Vagina (tissue), 2 donors: ENCODE measurements around the gene FADD. TPM values are rescaled to one million over a fixed set of nuclear protein-coding genes. Genes with fewer than 3 reads are reported as not detected.

Experiments used
- DNase-seq, 2 donors: peaks; one replicate each; pipeline ENCODE4 v3.0.0-alpha.2; 2017; ENCODE audit errors: extremely low spot score in 2 of 2
- H3K27ac ChIP-seq: fragments of 200-600 bp; sonication (generic); one replicate; pipeline ENCODE4 v1.5.1; 2019
- H3K27me3 ChIP-seq: fragments of 200-600 bp; sonication (generic); one replicate; pipeline ENCODE4 v1.5.1; 2019
- H3K36me3 ChIP-seq, 2 donors: fragments of 200-600 bp; sonication (generic); one replicate each; pipeline ENCODE4 v1.5.1; 2017 to 2019
- H3K4me1 ChIP-seq: fragments of 200-600 bp; sonication (generic); one replicate; pipeline ENCODE4 v1.5.1; 2019
- H3K4me3 ChIP-seq, 2 donors: fragments of 200-600 bp; sonication (generic); 1 replicate in 1 of 2; 2 replicates in 1 of 2; pipeline ENCODE4 v1.5.1; 2016 to 2019
- H3K9me3 ChIP-seq: fragments of 200-600 bp; sonication (generic); one replicate; pipeline ENCODE4 v1.5.1; 2019
- POLR2A ChIP-seq, 2 donors: fragments of 450-650 bp; IDR thresholded peaks; one replicate each; pipeline ENCODE4 v1.6.1; 2017; ENCODE audit warnings: antibody characterized with exemption in 2 of 2, mild to moderate bottlenecking in 2 of 2, moderate library complexity in 2 of 2
- POLR2AphosphoS5 ChIP-seq, 2 donors: sonication (generic); formaldehyde crosslinking; IDR thresholded peaks; one replicate each; pipeline ENCODE4 v1.9.0; 2017; ENCODE audit warnings: antibody characterized with exemption in 2 of 2, mild to moderate bottlenecking in 2 of 2, low read depth in 1 of 2; ENCODE audit not compliant: insufficient read depth in 1 of 2
- intact Hi-C: fragments of 100-400 bp; cut with DNase I; formaldehyde crosslinking; loops from one replicate; pipeline ENCODE4 v1.15.1; 2023
- total RNA-seq: library from RNA; depleted of rRNA; stranded (reverse); fragments of >200 nt; gene quantifications from one replicate; pipeline ENCODE4 v1.2.3, GENCODE V29; 2016
- TF ChIP-seq, protein P1 (sequence below), 3 experiments: fragments of 450-650 bp in 2 of 3; fragments of 200-600 bp in 1 of 3; sonication (generic) in 1 of 3; IDR thresholded peaks; one replicate each; pipeline ENCODE4 v1.5.1; 2017 to 2019; ENCODE audit warnings: antibody characterized with exemption in 3 of 3, mild to moderate bottlenecking in 2 of 3, moderate library complexity in 2 of 3

The FADD gene
- total RNA-seq, 1 donor from 2014 or later, result 21.6 TPM

DNA sequence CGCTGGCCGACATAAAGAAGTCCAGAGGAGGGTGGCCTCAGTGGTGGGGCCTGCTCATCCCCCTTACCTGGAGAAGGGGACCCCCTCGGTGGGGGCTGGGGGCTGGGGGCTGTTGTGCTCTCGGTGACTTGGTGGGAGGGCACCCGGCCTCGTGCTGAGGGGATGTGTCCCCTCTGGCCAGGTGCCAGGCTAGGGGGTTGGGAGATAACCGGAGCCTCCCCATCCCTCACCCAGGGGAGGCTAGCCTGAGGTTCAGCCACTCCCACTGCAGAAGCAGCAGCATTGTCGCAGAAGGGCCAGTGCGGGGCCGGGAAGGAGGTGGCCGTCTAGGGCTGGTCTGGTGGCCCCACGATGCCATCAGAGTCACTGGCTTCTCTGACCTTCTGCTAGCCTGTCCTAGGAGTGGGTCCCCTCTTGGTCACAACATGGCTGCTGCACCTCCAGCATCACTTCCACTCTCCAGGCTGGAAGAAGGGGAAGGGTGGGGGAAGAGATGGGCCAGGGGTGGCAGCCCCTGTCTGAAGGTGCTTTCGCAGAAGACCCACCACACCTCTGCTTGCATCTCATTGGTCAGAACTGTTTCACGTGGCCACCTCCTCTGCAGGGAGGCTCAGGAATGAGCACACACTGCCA is 44.2 kb upstream of the FADD start:
- Histone ChIP-seq H3K27ac (no peak overlapping the region), H3K36me3 (no peaks in the 10 kb centered on the region), H3K27me3 (no peaks in the 10 kb centered on the region), H3K4me1 (peaks cover 16% of the 10 kb centered on the region), H3K4me3 (no peak overlapping the region), H3K9me3 (no peaks in the 10 kb centered on the region)
- no peak for DNase-seq
- TF ChIP-seq, protein P1, sequence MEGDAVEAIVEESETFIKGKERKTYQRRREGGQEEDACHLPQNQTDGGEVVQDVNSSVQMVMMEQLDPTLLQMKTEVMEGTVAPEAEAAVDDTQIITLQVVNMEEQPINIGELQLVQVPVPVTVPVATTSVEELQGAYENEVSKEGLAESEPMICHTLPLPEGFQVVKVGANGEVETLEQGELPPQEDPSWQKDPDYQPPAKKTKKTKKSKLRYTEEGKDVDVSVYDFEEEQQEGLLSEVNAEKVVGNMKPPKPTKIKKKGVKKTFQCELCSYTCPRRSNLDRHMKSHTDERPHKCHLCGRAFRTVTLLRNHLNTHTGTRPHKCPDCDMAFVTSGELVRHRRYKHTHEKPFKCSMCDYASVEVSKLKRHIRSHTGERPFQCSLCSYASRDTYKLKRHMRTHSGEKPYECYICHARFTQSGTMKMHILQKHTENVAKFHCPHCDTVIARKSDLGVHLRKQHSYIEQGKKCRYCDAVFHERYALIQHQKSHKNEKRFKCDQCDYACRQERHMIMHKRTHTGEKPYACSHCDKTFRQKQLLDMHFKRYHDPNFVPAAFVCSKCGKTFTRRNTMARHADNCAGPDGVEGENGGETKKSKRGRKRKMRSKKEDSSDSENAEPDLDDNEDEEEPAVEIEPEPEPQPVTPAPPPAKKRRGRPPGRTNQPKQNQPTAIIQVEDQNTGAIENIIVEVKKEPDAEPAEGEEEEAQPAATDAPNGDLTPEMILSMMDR (IDR thresholded peaks at IDR 0.05), result no peak
- TF ChIP-seq POLR2A (IDR thresholded peaks at IDR 0.05), result no peak
- TF ChIP-seq POLR2AphosphoS5 (IDR thresholded peaks at IDR 0.05; ENCODE audit: insufficient read depth in 1 of 2, low read depth in 1 of 2), result no peak
- intact Hi-C loops, result no loop called here

GRCh38 chr11:70159627-70160570 is 43.2 kb upstream of the FADD start:
- H3K4me1 ChIP-seq, result peaks cover 16% of the 10 kb centered on the region

DNA sequence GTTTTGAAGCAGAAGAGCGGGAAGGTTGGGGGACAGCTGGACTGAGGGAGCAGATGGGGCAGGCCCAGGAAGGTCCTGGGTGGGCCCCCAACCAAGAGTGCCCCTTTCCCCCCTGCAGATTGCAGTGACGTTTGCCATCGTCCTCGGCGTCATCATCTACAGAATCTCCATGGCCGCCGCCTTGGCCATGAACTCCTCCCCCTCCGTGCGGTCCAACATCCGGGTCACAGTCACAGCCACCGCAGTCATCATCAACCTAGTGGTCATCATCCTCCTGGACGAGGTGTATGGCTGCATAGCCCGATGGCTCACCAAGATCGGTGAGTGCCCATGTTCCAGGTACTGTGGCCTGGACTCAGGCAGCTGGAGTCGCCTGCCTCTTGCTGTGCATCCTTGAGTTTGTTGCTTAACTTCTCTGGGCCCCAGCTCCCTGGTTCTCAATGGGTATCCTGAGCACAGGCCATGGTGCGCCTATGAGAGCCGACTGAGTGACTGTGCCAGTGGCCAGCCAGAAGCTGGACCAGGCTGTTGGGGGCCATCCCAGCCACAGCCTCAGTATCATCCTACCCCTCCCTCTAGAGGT is 42.0 kb upstream of the FADD start:
- H3K27ac ChIP-seq, result no peak overlapping the region
- peaks cover 16% of the 10 kb centered on the region for H3K4me1 ChIP-seq
- no peaks in the 10 kb centered on the region for H3K36me3 ChIP-seq
- TF ChIP-seq, protein P1 (IDR thresholded peaks at IDR 0.05), result no peak
- no peak for TF ChIP-seq POLR2A (IDR thresholded peaks at IDR 0.05)
- TF ChIP-seq POLR2AphosphoS5 (IDR thresholded peaks at IDR 0.05; ENCODE audit: insufficient read depth in 1 of 2, low read depth in 1 of 2), result no peak
- intact Hi-C loops, result no loop called here
- DNase-seq, result no peak
- H3K9me3 ChIP-seq, result no peaks in the 10 kb centered on the region
- no peaks in the 10 kb centered on the region for H3K27me3 ChIP-seq
- H3K4me3 ChIP-seq, result no peak overlapping the region

More at GRCh38 chr11:70159627-70160570, 43.2 kb upstream of the FADD start:
- H3K27me3 ChIP-seq, result no peaks in the 10 kb centered on the region
- DNase-seq, result no peak
- H3K4me3 ChIP-seq, result no peak overlapping the region
- H3K9me3 ChIP-seq, result no peaks in the 10 kb centered on the region
- H3K27ac ChIP-seq, result no peak overlapping the region
- intact Hi-C loops, result no loop called here
- H3K36me3 ChIP-seq, result no peaks in the 10 kb centered on the region
- TF ChIP-seq POLR2A (IDR thresholded peaks at IDR 0.05), result no peak
- TF ChIP-seq, protein P1 (IDR thresholded peaks at IDR 0.05), result no peak
- peak; percentile 50 to 62 for TF ChIP-seq POLR2AphosphoS5 (IDR thresholded peaks at IDR 0.05; ENCODE audit: insufficient read depth in 1 of 2, low read depth in 1 of 2)

DNA sequence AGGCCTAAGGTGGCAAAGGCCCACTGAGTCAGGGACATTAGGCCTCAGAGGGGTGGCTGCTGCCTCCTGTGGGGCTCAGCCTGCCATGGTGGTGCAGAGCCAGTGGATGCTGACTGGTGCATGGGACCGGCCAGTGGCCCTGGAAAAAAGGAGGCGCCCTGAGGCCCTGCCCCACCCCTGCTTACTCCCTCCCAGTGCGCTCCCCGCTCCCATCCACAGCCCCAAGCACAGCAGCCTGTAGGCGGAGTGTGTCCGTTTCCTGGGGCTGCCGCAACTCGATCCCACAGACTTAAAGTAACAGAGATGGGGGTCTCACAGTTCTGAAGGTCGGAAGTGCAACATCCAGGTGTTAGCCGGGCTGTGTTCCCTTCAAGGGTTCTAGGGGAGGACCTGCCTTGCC is 38.4 kb upstream of the FADD start:
- intact Hi-C loops, result no loop called here
- H3K27ac ChIP-seq, result no peak overlapping the region
- TF ChIP-seq POLR2AphosphoS5 (IDR thresholded peaks at IDR 0.05; ENCODE audit: insufficient read depth in 1 of 2, low read depth in 1 of 2) (no peak), POLR2A (IDR thresholded peaks at IDR 0.05) (no peak)
- TF ChIP-seq, protein P1 (IDR thresholded peaks at IDR 0.05), result no peak
- H3K27me3 ChIP-seq, result no peaks in the 10 kb centered on the region
- H3K4me3 ChIP-seq, result no peak overlapping the region
- DNase-seq, result no peak
- H3K4me1 ChIP-seq, result peaks cover 12% of the 10 kb centered on the region
- H3K36me3 ChIP-seq, result no peaks in the 10 kb centered on the region
- H3K9me3 ChIP-seq, result no peaks in the 10 kb centered on the region
